ENCODE results near the gene OBSCN.

The OBSCN gene

GRCh38 chr1:228207851-228208821, at the start of gene OBSCN:
OBSCN (plus strand) TSS chr1:228208044; CDS start chr1:228211784, 3,740 bp downstream.
- no peak for DNase-seq

- DNase-seq, result no peak
These were observed 49.5 kb upstream of the OBSCN start for GRCh38 chr1:228158151-228159007.

DNA sequence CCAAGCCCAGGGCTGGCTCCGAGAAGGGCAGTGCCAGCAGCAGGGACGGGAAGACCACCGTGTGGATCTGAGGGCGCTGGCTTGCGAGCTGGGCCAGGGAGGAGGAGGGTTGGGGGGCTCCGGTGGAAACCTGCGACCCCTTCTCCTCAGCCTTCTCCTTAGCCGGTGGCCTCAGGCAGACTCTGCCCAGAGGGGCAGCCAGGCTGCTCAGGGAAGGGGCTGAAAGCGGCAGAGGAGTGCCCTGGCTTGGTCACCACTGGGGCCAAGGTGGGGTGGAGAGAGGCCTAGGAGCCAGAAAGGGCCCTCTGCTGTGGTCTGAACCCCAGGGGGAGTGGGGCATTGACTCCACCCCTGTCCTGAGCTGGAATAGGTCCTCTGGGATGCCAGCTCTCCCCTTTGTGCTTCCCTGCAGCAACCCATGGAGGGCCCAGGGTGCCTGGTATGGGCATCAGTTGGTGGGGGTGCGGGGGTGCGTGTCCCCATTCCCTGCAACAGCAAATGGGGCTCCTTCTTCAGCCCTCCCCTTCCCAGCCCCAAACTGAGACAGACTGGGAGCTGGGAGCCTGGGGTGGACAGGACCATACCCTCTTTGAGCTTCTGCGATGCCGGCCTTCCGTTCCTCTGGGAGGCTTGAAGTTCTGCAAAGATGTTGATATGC, 48.7 kb upstream of the OBSCN start:
- no peak for DNase-seq

- DNase-seq, result no peak
These were observed 47.6 kb upstream of the OBSCN start for GRCh38 chr1:228160201-228160761.

- DNase-seq, result no peak
These were observed 46.5 kb upstream of the OBSCN start for GRCh38 chr1:228161362-228161761.

- no peak for DNase-seq
These were observed 46.0 kb upstream of the OBSCN start for GRCh38 chr1:228161866-228162265.

GRCh38 chr1:228162286-228163006, 45.4 kb upstream of the OBSCN start:
- no peak for DNase-seq

DNA sequence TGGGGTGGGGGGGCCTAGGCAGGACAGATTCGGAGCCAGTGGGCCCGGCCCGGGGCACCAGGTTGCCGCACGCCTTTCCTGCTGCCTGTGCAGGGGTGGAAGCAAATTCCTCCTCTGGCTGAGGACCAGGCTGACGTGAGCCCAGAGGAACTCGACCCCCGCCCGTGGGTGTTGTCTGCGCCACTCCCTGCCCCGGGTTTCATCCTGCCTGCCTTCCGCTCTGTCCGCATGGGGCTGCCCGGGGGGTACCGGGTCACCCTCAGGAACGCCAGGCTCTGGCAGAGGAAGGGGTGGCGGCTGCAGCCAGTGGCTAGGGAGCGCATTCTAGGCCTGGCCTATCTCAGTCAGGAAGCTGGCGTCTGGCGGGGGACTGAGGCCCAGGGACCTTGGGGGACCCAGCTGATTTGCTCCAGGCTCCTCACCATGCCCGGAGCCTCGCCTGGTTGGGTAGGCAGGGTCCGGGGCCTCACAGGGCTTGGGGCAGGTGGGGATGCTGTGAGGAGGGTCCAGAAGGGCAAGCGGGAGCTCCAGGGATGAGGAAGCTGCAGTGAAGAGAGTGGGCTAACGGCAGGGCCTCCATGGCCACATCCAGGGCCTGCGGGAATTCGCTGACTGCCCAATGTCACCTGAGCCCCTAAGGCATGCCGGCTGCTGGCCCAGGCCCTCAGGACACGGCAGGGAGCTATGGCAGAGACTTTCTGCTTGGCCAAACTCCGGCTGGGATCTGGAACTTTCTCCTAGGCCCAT, 44.7 kb upstream of the OBSCN start:
- DNase-seq, result no peak

DNA sequence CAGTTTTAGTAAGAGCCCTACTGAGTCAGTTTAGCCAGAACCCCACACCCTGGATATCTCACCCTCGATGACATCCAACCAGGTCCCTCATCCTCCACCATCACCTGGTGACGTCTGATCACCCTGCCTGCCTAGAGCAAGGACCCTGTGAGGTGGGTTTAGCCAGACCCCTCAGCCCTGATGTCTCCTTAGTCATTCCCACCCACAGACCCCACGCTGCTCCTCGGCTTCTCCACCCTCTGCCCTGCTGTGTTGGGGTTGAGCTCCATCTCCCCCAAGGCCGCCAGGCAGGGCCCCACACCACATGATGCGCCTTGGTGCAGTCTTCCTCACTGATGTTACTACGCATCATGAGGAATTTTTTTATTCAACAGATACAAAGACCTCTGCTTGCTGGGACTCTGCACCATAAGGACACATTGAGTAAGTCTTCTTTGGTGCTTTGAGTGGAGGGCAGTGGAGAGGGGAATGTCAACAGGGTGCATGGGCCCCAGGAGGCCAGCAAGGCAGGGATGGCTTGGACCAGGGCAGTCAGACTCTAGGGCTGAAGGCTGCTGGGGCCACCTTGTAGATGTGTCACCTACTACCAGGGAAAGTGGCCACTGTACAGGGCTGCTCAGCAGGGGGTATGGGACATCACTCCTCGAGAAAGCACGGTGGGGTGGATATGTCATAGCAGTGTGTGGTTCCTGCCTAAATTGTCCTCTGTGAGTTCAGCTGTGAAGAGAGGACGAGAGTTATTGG, 43.9 kb upstream of the OBSCN start:
- no peak for DNase-seq

DNA sequence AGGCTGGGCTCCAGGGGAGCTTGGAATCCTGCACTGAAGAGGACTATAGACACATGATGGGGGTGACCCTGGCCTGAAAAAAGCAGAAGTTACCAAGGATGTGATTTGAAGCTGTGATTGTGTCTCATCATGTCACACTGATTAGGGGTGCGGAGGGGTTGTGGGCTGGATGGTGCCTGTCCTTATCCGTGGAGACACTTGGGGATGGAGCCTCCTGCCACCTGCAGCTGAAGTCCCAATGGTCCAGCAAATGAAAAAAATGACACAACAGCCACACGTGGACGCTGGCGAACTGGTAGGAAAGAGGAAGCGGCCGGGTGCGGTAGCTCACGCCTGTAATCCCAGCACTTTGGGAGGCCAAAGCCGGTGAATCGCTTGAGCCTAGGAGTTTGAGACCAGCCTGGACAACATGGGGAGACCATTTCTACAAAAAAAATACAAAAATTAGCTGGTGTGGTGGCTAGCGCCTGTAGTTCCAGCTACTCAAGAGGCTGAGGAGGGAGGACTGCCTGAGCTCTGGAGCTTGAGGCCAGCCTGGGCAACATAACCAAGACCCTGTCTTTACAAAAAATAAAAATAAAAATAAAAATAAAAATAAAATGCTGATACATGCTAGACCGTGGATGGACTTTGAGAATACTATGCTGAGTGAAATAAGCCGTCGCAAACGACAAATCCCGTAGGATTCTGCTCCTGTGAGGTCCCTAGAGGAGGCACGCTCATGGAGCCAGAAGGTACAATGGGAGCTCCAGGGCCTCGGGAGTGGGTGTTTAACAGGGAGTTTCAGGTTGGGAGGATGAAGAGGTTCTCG, 43.1 kb upstream of the OBSCN start:
- DNase-seq, result no peak

GRCh38 chr1:228165372-228166169, 42.3 kb upstream of the OBSCN start, which contains the start of gene IBA57:
IBA57 (plus strand) TSS chr1:228165804; CDS start chr1:228165817, 13 bp downstream.
- DNase-seq, result peak; percentile 99

- DNase-seq, result peak; percentile 77
These were observed 41.5 kb upstream of the OBSCN start for GRCh38 chr1:228166170-228166936.

DNA sequence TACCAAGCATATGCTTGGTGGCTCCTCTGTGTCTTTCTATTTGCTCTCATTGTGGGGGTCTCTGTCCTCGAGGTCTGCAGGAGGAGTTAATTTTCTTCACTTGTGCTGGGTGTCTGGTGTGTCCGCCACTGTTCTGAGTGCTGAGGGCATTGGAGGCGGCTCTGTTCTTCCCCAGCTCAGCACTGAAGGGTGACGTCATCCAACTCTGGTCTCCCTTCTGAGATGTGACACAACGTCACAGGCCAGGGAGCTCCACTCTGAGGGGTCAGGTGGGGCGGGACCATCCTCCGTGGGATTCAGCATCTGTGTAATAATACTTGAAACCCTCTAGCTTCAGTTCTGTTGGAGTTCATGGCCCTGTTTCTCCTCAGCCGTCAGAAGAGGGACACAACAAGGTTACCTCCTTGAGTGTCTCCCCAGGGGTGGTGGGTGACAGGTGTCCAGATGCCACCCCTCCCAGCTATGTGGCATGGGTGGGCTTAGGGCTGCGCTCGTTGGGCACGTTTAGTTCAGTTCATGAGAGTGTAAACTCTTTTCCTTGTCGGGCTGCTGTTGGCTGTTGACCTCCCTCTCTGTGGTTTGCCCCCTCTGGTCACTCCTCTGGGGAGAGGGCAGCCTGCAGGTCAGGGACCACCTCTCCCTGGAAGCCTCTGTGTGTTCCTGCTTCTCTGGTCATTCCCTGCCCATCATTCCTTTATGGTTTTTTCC, 39.1 kb upstream of the OBSCN start:
- DNase-seq, result no peak

DNA sequence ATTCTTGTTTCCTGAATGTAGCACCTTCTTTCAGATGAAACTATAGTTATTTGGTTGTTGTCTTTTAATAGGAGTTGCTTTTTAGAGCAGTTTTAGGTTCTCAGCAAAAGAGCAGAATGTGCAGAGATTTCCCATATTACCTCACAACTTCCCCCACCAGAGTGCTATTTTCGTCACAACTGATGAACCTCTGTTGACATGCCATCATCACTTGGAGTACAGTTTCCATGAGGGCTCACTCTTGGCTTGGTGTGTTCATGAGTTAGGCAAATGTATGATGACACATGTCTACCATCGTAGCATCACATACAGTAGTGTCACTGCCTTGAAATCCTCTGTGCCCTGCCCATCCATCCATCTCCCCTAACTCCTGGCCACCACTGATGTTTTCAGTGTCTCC, 38.5 kb upstream of the OBSCN start:
- no peak for DNase-seq

DNA sequence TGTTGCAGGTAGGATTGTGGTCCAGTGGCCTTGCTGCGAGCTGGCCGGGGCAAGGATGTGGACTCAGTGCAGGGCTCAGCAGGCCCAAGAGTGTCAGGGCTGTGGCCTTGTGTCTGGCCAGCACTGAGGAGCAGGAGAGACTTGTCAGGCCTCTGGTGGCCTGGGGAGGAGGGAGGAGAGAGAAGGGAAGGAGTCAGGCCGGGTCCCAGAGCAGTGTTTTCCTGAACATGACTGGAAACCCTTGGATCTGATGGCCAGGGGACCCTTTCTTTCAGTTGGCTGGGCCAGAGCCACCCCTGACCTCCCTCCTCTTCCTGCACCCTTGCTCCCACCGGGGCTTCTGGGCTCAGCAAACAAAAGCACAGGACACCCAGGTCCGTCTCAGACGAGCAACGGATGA, 37.2 kb upstream of the OBSCN start:
- no peak for DNase-seq

DNA sequence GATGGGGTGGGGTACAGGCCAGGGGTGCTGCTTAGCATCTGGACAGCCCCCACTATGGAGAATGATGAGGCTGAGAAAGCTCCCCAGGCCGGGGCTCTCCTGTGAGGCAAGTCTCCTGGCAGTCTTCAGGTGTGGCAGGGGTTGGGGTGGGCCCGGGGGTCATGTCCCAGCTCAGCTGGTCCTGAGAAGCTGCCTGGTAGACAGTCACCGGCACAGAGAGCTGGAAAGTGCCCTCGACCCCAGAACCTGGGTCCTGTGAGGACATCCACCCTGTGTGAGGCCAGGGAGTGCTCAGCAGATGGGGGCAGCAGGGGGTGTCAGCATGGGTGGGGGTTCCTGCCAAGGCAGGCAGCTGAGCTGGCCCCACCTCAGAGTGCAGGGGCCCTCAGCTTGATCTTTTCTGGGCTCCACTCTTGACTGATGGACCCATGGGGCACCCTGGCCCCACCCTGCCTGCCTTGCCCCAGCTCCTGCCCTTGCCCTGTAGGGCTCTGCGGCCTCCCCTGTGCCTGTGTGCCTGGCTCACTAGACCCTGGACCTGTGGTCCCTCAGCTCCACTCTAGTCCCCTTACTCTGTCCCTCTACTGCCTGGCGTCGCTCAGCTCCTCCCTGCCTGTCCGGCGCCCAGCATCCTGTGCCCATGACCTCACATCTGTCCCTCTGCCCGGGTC, 36.5 kb upstream of the OBSCN start:
- DNase-seq, result no peak
